ENCODE data around the gene GBX2. TPM values are rescaled to one million over a fixed set of nuclear protein-coding genes. Genes with fewer than 3 reads are reported as not detected.

The GBX2 gene
- total RNA-seq, 1 donor from 2014 or later: 1.8 TPM

GRCh38 chr2:236176417-236176816 is 8.2 kb upstream of the GBX2 start:
- H3K9ac ChIP-seq (ENCODE audit: low read length): no peak overlapping the region
- H3K9me3 Mint-ChIP-seq (ENCODE audit: unreplicated experiment): peaks cover 16% of the 10 kb centered on the region
- H3K36me3 Mint-ChIP-seq (ENCODE audit: low read depth, unreplicated experiment): no peaks in the 10 kb centered on the region
- no peak overlapping the region for H3K4me3 Mint-ChIP-seq (ENCODE audit: unreplicated experiment)
- no peak for DNase-seq (ENCODE audit: low read depth)
- no peaks in the 10 kb centered on the region for H3K36me3 ChIP-seq (ENCODE audit: insufficient read depth, low read length)
- H3K79me2 ChIP-seq (ENCODE audit: insufficient read depth, low read length): no peaks in the 10 kb centered on the region
- no peak for FAIRE-seq
- H2AFZ ChIP-seq (ENCODE audit: low read depth, low read length): no peak overlapping the region
- no peak overlapping the region for H3K4me2 ChIP-seq (ENCODE audit: low read length)
- no peak overlapping the region for H3K27ac ChIP-seq (ENCODE audit: low read depth, low read length)
- no peaks in the 10 kb centered on the region for H3K9me3 ChIP-seq (ENCODE audit: insufficient read depth, low read depth, low read length)
- no peak for TF ChIP-seq EZH2 (IDR thresholded peaks at IDR 0.05; ENCODE audit: insufficient read depth, low read length)
- TF ChIP-seq, protein P1, sequence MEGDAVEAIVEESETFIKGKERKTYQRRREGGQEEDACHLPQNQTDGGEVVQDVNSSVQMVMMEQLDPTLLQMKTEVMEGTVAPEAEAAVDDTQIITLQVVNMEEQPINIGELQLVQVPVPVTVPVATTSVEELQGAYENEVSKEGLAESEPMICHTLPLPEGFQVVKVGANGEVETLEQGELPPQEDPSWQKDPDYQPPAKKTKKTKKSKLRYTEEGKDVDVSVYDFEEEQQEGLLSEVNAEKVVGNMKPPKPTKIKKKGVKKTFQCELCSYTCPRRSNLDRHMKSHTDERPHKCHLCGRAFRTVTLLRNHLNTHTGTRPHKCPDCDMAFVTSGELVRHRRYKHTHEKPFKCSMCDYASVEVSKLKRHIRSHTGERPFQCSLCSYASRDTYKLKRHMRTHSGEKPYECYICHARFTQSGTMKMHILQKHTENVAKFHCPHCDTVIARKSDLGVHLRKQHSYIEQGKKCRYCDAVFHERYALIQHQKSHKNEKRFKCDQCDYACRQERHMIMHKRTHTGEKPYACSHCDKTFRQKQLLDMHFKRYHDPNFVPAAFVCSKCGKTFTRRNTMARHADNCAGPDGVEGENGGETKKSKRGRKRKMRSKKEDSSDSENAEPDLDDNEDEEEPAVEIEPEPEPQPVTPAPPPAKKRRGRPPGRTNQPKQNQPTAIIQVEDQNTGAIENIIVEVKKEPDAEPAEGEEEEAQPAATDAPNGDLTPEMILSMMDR (IDR thresholded peaks at IDR 0.05; ENCODE audit: insufficient read depth, low read depth, low read length): peak; percentile 66
- no peaks in the 10 kb centered on the region for H4K20me1 ChIP-seq (ENCODE audit: insufficient read depth, low read length)
- peaks cover 22% of the 10 kb centered on the region for H3K27me3 ChIP-seq (ENCODE audit: insufficient read depth, low read length)
- H3K4me3 ChIP-seq (ENCODE audit: insufficient read depth, low read depth, low read length): no peak overlapping the region
- peaks cover 19% of the 10 kb centered on the region for H3K27me3 Mint-ChIP-seq (ENCODE audit: low read depth, unreplicated experiment)
- H3K4me1 ChIP-seq (ENCODE audit: insufficient read depth, low read length): peaks cover 47% of the 10 kb centered on the region
- H3K27ac Mint-ChIP-seq (ENCODE audit: unreplicated experiment): no peak overlapping the region
- H3K4me1 Mint-ChIP-seq (ENCODE audit: low read depth, unreplicated experiment): peaks cover 16% of the 10 kb centered on the region

GRCh38 chr2:236175548-236176150 is 7.5 kb upstream of the GBX2 start:
- peak overlapping the region; percentile 61 for H3K4me2 ChIP-seq (ENCODE audit: low read length)
- H3K36me3 ChIP-seq (ENCODE audit: insufficient read depth, low read length): no peaks in the 10 kb centered on the region
- Mint-ChIP-seq H3K27me3 (ENCODE audit: low read depth, unreplicated experiment) (peaks cover 25% of the 10 kb centered on the region), H3K4me1 (ENCODE audit: low read depth, unreplicated experiment) (peaks cover 14% of the 10 kb centered on the region), H3K9me3 (ENCODE audit: unreplicated experiment) (peaks cover 17% of the 10 kb centered on the region), H3K36me3 (ENCODE audit: low read depth, unreplicated experiment) (no peaks in the 10 kb centered on the region), H3K27ac (ENCODE audit: unreplicated experiment) (no peak overlapping the region), H3K4me3 (ENCODE audit: unreplicated experiment) (no peak overlapping the region)
- DNase-seq (ENCODE audit: low read depth) (no peak), FAIRE-seq (no peak)
- H3K79me2 ChIP-seq (ENCODE audit: insufficient read depth, low read length): no peaks in the 10 kb centered on the region
- no peaks in the 10 kb centered on the region for H4K20me1 ChIP-seq (ENCODE audit: insufficient read depth, low read length)
- no peaks in the 10 kb centered on the region for H3K9me3 ChIP-seq (ENCODE audit: insufficient read depth, low read depth, low read length)
- peak overlapping the region; percentile 14 for H3K9ac ChIP-seq (ENCODE audit: low read length)
- H3K27ac ChIP-seq (ENCODE audit: low read depth, low read length): peak overlapping the region; percentile 28
- H3K27me3 ChIP-seq (ENCODE audit: insufficient read depth, low read length): peaks cover 29% of the 10 kb centered on the region
- H3K4me1 ChIP-seq (ENCODE audit: insufficient read depth, low read length): peaks cover 49% of the 10 kb centered on the region
- no peak overlapping the region for H3K4me3 ChIP-seq (ENCODE audit: insufficient read depth, low read depth, low read length)
- TF ChIP-seq, protein P1 (IDR thresholded peaks at IDR 0.05; ENCODE audit: insufficient read depth, low read depth, low read length): no peak
- no peak for TF ChIP-seq EZH2 (IDR thresholded peaks at IDR 0.05; ENCODE audit: insufficient read depth, low read length)
- no peak overlapping the region for H2AFZ ChIP-seq (ENCODE audit: low read depth, low read length)
